ENCODE measurements around the gene SLC34A3. TPM values are rescaled to one million over a fixed set of nuclear protein-coding genes. Genes with fewer than 3 reads are reported as not detected.
A peak's percentile ranks its signal among the peaks of the same experiment; 100 is the strongest.

Gene SLC34A3
- polyA plus RNA-seq, 2 of the 4 experiments (the other 2 are of a cell fraction) = 0.05 TPM; not detected in 1

DNA sequence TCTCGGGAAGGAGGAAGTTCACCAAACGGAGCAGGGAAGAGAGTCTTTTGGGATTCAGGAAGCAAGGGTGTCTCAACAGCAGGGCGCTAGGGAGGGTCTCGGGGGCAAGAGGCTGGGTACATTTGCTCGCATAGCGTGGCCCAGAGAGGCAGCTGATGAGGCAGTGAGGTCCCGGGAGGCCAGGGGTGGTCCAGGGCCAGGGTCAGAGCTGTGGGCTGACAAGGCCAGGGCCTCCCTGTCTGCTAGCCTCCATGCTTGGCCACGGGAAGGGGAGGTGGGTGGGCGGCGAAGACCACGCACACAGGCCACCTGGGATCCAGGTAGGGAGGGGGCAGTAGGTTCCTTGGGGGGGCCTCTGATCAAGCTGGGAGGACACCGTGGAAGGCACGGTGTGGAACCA, 19.2 kb upstream of the SLC34A3 start:
- CTCF ChIA-PET = interaction anchor here (1.5 to 9.9 kb wide), 4 partner anchors 16 to 33 kb away, joined by 3 to 71 read pairs (median 11); partner anchors contain the start of genes RNF224, SSNA1 and TUBB4B
- POLR2A ChIA-PET = no interaction called here
- Histone ChIP-seq H3K4me3 (no peak overlapping the region), H3K4me1 (peaks cover 7% of the 10 kb centered on the region), H3K4me2 (no peak overlapping the region), H3K27ac (no peak overlapping the region), H3K9me3 (no peaks in the 10 kb centered on the region)
- TF ChIP-seq TFCP2L1 (CRISPR knock-in tag; IDR thresholded peaks at IDR 0.05) (no peak), JUN (IDR thresholded peaks at IDR 0.05) (0 out of 5 replicates have a peak, but pooled peaks of 1 of the 2 experiments have one; percentile 4)
- no peak for ATAC-seq
- FAIRE-seq = no peak
- 84% methylated on average over 13 of the region's 13 CpGs for WGBS (ENCODE audit: missing lambda C conversion rate)
- DNase-seq (ENCODE audit: low read depth in 1 of 2, low spot score in 1 of 2) = no peak

DNA sequence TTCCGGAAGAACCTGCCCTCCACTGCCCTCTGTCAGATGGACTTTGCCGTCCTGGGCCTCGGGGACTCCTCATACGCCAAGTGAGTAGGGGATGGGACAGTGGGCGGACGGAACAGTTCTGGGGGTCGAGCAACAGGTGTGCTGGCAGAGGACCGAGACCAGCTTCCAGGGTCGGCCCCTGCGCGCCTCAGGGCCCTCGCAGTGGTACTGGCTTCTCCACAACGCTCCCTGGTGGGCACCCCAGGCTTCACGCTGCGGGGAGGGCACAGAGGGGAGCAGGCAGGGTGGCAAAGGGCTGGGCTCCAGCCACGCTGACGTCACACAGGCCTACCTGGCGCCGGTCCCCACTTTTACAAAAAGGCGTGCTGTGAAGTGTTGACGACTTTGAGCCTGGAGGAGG, 18.2 kb upstream of the SLC34A3 start:
- Histone ChIP-seq H3K4me2 (no peak overlapping the region), H3K27ac (no peak overlapping the region), H3K4me1 (peaks cover 9% of the 10 kb centered on the region), H3K9me3 (no peaks in the 10 kb centered on the region), H3K4me3 (no peak overlapping the region)
- DNase-seq (ENCODE audit: low read depth in 1 of 2, low spot score in 1 of 2) (no peak), FAIRE-seq (no peak), ATAC-seq (peak in 1 of 2 experiments; percentile 36; a peak in 3 of 6 replicates)
- TF ChIP-seq RCOR1 (IDR thresholded peaks at IDR 0.05; ENCODE audit: low read depth, low read length) = no peak
- TF ChIP-seq, protein P1, sequence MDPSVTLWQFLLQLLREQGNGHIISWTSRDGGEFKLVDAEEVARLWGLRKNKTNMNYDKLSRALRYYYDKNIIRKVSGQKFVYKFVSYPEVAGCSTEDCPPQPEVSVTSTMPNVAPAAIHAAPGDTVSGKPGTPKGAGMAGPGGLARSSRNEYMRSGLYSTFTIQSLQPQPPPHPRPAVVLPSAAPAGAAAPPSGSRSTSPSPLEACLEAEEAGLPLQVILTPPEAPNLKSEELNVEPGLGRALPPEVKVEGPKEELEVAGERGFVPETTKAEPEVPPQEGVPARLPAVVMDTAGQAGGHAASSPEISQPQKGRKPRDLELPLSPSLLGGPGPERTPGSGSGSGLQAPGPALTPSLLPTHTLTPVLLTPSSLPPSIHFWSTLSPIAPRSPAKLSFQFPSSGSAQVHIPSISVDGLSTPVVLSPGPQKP (IDR thresholded peaks at IDR 0.05; ENCODE audit: low read depth, low read length) = no peak
- TF ChIP-seq MAFK (IDR thresholded peaks at IDR 0.05; ENCODE audit: partially characterized antibody) = no peak
- no peak for TF ChIP-seq JUN (IDR thresholded peaks at IDR 0.05)
- TF ChIP-seq CBX2 (IDR thresholded peaks at IDR 0.05; ENCODE audit: borderline replicate concordance, low read depth) = no peak
- TF ChIP-seq JUNB (IDR thresholded peaks at IDR 0.05) = no peak
- TF ChIP-seq HOXB5 (CRISPR knock-in tag; IDR thresholded peaks at IDR 0.05) = no peak
- TF ChIP-seq KDM1A (IDR thresholded peaks at IDR 0.05; ENCODE audit: low read depth) = no peak
- no peak for TF ChIP-seq ZSCAN20 (CRISPR knock-in tag; IDR thresholded peaks at IDR 0.05)
- TF ChIP-seq NR3C1 (IDR thresholded peaks at IDR 0.05) = no peak
- no peak for TF ChIP-seq NFE2L2 (conservative IDR thresholded peaks at IDR 0.05; ENCODE audit: low read length)
- no peak for TF ChIP-seq POLR2A (IDR thresholded peaks at IDR 0.05; ENCODE audit: low read length)
- no peak for TF ChIP-seq ZNF302 (CRISPR knock-in tag; IDR thresholded peaks at IDR 0.05)
- TF ChIP-seq FOXS1 (CRISPR knock-in tag; IDR thresholded peaks at IDR 0.05) = no peak
- TF ChIP-seq EP300 (IDR thresholded peaks at IDR 0.05) = no peak
- TF ChIP-seq HEYL (CRISPR knock-in tag; IDR thresholded peaks at IDR 0.05) = no peak
- no peak for TF ChIP-seq GATA3 (IDR thresholded peaks at IDR 0.05; ENCODE audit: borderline replicate concordance)
- no peak for TF ChIP-seq RARB (CRISPR knock-in tag; IDR thresholded peaks at IDR 0.05)
- TF ChIP-seq, protein P2, sequence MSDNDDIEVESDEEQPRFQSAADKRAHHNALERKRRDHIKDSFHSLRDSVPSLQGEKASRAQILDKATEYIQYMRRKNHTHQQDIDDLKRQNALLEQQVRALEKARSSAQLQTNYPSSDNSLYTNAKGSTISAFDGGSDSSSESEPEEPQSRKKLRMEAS (IDR thresholded peaks at IDR 0.05) = no peak
- TF ChIP-seq, protein P3, sequence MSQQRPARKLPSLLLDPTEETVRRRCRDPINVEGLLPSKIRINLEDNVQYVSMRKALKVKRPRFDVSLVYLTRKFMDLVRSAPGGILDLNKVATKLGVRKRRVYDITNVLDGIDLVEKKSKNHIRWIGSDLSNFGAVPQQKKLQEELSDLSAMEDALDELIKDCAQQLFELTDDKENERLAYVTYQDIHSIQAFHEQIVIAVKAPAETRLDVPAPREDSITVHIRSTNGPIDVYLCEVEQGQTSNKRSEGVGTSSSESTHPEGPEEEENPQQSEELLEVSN (IDR thresholded peaks at IDR 0.05; ENCODE audit: borderline replicate concordance, low read depth) = no peak
- ChIA-PET CTCF (interaction anchor here (0.9 to 9.9 kb wide), 7 partner anchors 11 to 145 kb away, joined by 3 to 71 read pairs (median 4); partner anchors contain the start of genes RNF224, SSNA1 and TUBB4B), POLR2A (no interaction called here)
- 86% methylated on average over 19 of the region's 21 CpGs for WGBS (ENCODE audit: missing lambda C conversion rate)

DNA sequence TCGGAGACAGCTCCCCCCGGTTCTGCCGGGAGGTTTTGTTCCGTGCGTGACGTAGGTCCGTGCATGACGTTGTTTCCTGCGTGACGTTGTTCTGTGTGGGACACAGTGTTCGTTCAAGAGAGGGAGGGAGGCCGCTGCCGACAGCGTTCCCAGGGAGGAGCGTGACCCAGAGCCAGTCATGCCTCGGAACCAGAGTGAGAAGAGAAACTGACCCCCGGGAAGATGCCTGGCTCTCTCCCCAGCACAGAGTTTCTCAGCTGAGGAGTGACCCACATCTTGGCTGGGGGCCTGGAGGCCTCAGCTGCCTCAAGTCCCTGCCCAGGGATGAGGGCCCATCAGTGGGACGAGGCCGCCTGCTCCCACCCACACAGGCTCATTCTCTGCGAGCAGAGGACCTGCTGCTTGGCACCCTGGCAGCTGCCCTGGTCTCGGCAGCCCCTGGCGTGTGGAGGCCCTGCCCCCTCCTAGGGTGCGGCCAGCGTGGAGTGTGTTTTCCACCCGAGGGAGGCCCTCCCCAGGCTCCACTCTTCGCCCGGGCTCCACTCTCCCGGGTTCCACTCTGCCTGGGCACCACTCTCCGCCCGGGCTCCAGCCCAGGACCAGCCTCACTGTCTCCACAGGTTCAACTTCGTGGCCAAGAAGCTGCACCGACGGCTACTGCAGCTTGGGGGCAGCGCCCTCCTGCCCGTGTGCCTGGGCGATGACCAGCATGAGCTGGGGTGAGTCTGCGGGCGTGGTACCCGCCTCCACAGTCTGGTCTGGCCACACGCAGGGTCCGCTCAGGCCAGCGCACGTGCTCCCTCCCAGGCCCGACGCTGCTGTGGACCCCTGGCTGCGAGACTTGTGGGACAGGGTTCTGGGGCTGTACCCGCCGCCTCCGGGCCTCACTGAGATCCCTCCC, 17.3 kb upstream of the SLC34A3 start:
- POLR2A ChIA-PET = interaction anchor here (1.1 to 1.4 kb wide), 2 partner anchors 13 to 27 kb away, joined by 4 to 6 read pairs; partner anchors contain the start of genes TPRN and TUBB4B
- FAIRE-seq = no peak
- peak in 1 of 2 experiments; percentile 31; a peak in 1 of 5 replicates for TF ChIP-seq RAD21 (conservative IDR thresholded peaks at IDR 0.05 in 1 of 2, IDR thresholded peaks at IDR 0.05 in 1 of 2)
- TF ChIP-seq, protein P4, sequence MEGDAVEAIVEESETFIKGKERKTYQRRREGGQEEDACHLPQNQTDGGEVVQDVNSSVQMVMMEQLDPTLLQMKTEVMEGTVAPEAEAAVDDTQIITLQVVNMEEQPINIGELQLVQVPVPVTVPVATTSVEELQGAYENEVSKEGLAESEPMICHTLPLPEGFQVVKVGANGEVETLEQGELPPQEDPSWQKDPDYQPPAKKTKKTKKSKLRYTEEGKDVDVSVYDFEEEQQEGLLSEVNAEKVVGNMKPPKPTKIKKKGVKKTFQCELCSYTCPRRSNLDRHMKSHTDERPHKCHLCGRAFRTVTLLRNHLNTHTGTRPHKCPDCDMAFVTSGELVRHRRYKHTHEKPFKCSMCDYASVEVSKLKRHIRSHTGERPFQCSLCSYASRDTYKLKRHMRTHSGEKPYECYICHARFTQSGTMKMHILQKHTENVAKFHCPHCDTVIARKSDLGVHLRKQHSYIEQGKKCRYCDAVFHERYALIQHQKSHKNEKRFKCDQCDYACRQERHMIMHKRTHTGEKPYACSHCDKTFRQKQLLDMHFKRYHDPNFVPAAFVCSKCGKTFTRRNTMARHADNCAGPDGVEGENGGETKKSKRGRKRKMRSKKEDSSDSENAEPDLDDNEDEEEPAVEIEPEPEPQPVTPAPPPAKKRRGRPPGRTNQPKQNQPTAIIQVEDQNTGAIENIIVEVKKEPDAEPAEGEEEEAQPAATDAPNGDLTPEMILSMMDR (IDR thresholded peaks at IDR 0.05) = peak; percentile 11; the same call in 1 of the 3 replicates
- no peak for TF ChIP-seq RCOR1 (IDR thresholded peaks at IDR 0.05; ENCODE audit: low read depth, low read length)
- WGBS (ENCODE audit: missing lambda C conversion rate) = 91% methylated on average over 39 of the region's 49 CpGs
- peak in 1 of 2 experiments; percentile 35; a peak in 3 of 6 replicates for ATAC-seq
- DNase-seq (ENCODE audit: low read depth in 1 of 2, low spot score in 1 of 2) = no peak
- Histone ChIP-seq H3K4me1 (peaks cover 16% of the 10 kb centered on the region), H3K9me3 (no peaks in the 10 kb centered on the region), H3K27ac (no peak overlapping the region), H3K4me3 (no peak overlapping the region), H3K4me2 (no peak overlapping the region)
- CTCF ChIA-PET = interaction anchor here (1.0 to 9.9 kb wide), 10 partner anchors 11 to 95 kb away, joined by 3 to 71 read pairs (median 4); partner anchors contain the start of genes CYSRT1, RNF224, SSNA1 and TUBB4B
